ENCODE data around the gene TRAP1.

DNA sequence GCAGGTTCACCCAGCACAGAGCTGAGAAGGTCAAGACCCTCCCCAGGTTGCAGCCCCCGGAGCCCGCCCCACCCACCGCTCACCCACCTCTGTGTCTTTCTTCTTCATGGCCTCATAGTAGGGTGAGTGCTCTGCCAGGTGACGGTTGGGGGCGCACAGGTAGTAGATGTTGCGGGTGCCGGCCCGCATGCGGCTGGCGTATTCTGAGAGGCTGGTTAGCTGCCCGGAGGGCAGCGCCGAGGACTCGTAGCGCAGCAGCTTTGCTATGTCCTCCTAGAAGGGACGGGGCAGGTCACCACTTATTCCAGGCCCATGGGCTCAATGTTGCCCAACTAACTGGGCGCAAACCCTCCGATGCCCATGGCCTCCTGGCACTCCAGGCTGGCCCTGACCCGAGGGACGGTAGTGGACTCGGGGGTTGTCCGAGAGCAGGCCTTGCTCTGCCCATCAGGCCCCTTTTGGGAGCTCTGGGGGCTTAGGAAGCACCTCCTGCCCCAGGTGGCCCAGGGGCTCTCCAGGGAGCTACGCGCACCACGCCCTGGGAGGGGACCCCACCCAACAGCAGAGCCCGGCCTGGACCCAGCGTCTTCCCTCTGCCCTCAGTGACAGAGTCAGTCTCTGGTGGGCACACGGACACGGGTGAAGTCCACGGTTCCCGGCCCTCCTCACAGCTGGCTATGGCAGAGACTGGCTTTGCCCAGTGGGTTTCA is 53.0 kb downstream of the TRAP1 start:
- TF ChIP-seq, protein P1, sequence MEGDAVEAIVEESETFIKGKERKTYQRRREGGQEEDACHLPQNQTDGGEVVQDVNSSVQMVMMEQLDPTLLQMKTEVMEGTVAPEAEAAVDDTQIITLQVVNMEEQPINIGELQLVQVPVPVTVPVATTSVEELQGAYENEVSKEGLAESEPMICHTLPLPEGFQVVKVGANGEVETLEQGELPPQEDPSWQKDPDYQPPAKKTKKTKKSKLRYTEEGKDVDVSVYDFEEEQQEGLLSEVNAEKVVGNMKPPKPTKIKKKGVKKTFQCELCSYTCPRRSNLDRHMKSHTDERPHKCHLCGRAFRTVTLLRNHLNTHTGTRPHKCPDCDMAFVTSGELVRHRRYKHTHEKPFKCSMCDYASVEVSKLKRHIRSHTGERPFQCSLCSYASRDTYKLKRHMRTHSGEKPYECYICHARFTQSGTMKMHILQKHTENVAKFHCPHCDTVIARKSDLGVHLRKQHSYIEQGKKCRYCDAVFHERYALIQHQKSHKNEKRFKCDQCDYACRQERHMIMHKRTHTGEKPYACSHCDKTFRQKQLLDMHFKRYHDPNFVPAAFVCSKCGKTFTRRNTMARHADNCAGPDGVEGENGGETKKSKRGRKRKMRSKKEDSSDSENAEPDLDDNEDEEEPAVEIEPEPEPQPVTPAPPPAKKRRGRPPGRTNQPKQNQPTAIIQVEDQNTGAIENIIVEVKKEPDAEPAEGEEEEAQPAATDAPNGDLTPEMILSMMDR (IDR thresholded peaks at IDR 0.05), result no peak
- TF ChIP-seq POLR2A (IDR thresholded peaks at IDR 0.05), result no peak

Measured in ovary (tissue), 3 donors.